Mammary epithelial cell (primary cell): ENCODE results near the gene SLC12A5.

ENCODE experiments used
- EZH2 ChIP-seq: IDR thresholded peaks from 2 replicates; pipeline ENCODE4 v1.6.1; 2012; ENCODE audit warnings: low read length, inconsistent platforms, borderline replicate concordance
- TF ChIP-seq, protein P1 (sequence below), 2 donors: IDR thresholded peaks in 1 of 2; conservative IDR thresholded peaks in 1 of 2; 2 replicates each; pipeline ENCODE4 v1.5.1; 2011 to 2012; ENCODE audit warnings: inconsistent platforms in 2 of 2, low read length in 2 of 2, mild to moderate bottlenecking in 2 of 2, control low read depth in 1 of 2, low read depth in 1 of 2; ENCODE audit not compliant: insufficient read depth in 1 of 2; ENCODE audit errors: extremely low read depth in 1 of 2

DNA sequence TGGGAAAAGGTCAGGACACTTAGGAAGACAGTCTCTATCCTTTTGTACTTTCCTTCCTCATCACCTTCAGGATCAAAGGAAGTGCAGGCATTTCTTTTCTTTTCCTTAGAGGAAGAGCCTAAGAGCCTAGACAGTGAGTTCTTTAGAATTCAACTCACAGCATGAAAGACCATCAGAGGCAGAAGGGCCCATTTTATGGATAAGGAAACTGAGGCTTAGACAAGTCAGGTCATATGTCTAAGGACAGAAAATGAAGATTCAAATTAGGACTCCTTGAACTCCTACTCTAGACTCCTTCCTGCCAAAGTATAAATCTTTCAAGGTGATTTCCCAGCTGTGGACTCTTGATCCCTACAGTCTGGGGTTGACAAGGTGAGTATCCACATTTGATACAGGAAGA lies 20.8 kb downstream of the SLC12A5 start:
- TF ChIP-seq, protein P1, sequence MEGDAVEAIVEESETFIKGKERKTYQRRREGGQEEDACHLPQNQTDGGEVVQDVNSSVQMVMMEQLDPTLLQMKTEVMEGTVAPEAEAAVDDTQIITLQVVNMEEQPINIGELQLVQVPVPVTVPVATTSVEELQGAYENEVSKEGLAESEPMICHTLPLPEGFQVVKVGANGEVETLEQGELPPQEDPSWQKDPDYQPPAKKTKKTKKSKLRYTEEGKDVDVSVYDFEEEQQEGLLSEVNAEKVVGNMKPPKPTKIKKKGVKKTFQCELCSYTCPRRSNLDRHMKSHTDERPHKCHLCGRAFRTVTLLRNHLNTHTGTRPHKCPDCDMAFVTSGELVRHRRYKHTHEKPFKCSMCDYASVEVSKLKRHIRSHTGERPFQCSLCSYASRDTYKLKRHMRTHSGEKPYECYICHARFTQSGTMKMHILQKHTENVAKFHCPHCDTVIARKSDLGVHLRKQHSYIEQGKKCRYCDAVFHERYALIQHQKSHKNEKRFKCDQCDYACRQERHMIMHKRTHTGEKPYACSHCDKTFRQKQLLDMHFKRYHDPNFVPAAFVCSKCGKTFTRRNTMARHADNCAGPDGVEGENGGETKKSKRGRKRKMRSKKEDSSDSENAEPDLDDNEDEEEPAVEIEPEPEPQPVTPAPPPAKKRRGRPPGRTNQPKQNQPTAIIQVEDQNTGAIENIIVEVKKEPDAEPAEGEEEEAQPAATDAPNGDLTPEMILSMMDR (conservative IDR thresholded peaks at IDR 0.05 in 1 of 2, IDR thresholded peaks at IDR 0.05 in 1 of 2; ENCODE audit: extremely low read depth in 1 of 2, insufficient read depth in 1 of 2, low read depth in 1 of 2, low read length in 2 of 2), result no peak
- TF ChIP-seq EZH2, result no peak
